ENCODE results near the gene WWTR1.

WWTR1 gene

DNA sequence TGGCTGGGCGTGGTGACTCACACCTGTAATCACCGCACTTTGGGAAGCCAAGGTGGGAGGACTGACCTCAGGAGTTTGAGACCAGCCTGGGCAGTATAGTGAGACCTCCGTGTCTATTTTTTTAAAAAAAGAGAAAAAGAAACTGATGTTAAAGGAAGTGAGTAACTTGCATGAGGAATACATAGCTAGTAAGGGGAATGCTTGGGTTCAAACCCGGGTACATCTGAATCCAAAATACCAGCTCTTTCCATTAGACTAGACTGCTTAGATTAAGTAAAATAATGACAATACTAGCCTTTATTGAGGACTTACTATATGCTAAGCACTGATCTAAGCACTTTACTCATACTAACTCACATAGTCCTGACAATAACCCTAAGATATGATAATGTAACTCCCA, 160.9 kb downstream of the WWTR1 start:
- no peak for DNase-seq (ENCODE audit: low read depth)

DNA sequence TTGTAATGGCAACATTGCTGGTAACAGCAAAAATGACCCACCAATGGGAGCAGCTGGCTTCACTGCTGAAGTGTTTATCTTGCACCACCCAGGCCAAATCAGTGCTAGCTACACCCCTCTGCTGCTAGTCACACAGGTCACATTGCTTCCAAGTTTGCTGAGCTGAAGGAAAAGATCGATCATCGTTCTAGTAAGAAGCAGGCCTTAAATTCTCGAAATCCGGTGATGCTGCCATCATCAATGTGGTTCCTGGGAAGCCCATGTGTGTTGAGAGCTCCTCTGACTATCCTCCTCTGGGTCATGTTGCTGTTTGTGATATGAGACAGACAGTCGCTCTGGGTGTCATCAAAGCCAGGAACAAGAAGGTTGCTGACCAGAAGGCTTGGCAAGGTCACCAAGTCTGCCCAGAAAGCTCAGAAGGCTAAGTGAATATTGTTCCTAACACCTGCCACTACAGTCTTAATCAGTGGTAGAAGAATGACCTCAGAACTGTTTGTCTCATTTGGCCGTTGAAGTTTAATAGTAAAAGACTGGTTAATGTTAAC, 162.2 kb downstream of the WWTR1 start:
- no peak for DNase-seq (ENCODE audit: low read depth)

- no peak for DNase-seq (ENCODE audit: low read depth)
Measured at GRCh38 chr3:149494759-149495580, 162.9 kb downstream of the WWTR1 start.

DNA sequence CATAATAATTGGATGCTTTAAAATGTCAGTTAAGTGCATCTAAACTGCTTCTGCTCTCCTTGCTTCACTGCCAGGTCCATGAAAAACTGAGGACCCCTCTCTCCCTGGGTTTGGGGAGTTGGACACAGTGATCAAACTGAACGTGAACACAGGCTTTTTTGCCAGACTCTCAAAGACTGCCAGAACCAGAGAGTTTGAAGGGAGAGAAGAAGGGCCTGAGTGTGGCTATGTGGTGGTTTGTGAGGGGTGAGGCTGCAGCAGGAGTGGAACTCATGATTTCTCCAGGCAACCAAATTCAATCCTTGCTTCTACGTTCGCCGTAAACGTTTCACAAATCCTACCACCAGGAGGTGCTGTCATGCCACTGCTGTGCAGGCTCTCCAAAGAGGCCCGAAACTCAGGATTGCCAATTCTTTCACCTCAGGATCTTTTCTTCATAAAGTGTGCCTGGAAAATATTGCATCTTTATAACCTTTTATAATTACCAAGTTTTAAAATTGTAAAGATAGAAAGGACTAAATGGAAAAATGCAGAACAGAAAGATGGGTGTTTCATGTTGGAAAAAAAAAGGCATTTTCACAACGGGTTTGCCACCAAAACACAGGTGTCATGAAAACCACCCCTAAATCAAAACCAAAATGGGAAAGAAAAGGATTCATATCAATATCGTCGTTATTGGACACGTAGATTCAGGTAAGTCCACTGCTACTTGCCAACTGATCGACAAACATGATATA, 163.6 kb downstream of the WWTR1 start:
- no peak for DNase-seq (ENCODE audit: low read depth)

- no peak for DNase-seq (ENCODE audit: low read depth)
Measured at GRCh38 chr3:149493315-149494021, 164.4 kb downstream of the WWTR1 start.

DNA sequence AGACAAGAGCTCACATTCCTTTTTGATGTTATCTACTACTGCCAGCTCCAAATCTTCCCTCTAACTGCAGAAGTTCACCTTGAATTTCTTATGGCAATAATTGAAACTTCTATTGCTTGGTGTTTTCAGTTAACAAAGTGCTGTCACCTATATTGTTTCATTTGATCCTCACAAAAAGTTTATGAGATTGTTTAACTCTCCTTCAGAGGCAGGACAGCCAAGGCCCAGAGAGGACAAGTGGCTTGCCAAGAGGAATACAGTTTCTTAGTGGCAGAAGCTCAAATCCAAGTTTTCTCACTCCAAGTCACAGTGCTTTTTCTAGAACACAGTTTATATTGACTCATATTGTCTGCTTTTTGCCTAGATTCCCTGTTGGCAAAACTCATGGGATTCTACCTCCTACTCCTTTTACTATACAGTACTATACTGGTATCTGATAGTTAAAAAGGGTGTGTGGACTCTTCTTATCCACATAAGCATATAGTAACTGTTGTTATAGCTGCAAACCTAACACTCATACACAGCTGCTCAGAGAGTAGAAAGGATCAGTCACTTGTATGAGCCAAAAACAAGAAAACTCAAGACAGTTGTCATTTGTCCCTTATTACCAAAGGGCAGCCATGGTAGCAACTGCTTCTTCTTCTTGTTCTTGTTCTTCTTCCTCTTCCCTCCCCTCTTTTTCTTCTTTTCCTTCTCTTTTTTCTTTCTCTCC, 167.4 kb downstream of the WWTR1 start:
- no peak for DNase-seq (ENCODE audit: low read depth)

DNA sequence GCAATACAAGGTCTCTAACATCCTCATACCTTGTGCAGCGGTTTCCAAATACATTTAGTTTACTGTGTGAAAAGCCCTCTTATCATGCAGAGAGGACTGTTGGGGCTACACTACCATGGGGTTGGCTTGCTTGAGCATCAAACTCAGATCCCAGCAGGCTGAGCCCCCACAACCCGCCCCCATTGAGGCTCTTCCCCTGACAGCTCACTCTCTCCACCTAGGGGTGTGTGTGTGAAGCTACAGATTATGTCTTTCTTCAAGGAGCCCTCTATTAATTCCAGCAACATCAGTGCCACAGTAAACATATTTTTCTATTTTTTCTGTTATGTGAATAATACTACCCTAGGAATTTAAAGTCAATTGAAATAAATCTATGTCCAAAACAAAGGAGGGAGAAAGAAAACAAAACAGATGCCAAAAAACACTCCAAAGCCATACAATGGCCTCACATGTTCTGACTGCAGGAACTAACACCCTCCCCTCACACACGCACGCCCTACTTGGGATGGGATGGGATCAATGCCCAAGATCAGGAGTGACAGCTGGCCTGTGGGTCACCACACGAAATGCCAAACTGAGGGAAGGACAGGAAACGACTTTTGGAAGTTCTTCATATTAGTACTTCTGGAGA, 168.7 kb downstream of the WWTR1 start:
- no peak for DNase-seq (ENCODE audit: low read depth)

GRCh38 chr3:149487598-149488197, 170.1 kb downstream of the WWTR1 start:
- no peak for DNase-seq (ENCODE audit: low read depth)

DNA sequence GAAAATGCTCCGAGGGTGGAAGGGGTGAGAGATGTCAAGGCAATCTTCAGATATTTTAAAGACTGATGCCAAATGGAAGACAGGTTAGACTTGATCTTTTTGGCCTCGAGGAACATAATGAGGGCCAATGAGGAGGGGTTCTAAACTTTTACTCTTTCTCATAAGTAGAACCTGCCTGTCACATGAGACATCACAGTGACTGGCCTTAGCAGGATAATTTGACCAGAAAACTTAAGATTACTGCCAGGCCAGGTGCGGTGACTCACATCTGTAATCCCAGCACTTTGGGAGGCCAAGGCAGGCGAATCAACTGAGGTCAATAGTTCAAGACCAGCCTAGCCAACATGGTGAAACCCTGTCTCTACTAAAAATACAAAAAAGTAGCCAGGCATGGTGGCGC, 171.1 kb downstream of the WWTR1 start:
- DNase-seq (ENCODE audit: low read depth) = no peak

- DNase-seq (ENCODE audit: low read depth) = no peak
Measured at GRCh38 chr3:149481491-149481890, 176.3 kb downstream of the WWTR1 start.

DNA sequence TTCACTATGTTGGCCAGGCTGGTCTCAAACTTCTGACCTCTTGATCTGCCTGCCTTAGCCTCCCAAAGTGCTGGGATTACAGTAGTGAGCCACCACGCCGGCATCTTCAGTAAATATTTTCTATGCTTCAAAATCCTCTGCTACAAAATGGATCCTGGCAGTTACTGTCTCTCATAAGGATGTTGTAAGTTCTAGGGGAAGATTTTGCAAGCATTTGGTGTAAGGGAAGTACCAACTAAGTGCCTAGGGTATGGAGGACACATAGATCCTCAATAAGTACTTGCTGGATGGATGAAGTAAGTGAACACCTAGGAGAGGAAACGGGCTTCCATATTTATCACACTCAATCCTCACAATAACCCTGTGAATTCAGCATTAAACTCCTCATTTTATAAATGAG, 176.8 kb downstream of the WWTR1 start:
- DNase-seq (ENCODE audit: low read depth) = no peak

- no peak for DNase-seq (ENCODE audit: low read depth)
Measured at GRCh38 chr3:149480326-149481017, 177.4 kb downstream of the WWTR1 start.

DNA sequence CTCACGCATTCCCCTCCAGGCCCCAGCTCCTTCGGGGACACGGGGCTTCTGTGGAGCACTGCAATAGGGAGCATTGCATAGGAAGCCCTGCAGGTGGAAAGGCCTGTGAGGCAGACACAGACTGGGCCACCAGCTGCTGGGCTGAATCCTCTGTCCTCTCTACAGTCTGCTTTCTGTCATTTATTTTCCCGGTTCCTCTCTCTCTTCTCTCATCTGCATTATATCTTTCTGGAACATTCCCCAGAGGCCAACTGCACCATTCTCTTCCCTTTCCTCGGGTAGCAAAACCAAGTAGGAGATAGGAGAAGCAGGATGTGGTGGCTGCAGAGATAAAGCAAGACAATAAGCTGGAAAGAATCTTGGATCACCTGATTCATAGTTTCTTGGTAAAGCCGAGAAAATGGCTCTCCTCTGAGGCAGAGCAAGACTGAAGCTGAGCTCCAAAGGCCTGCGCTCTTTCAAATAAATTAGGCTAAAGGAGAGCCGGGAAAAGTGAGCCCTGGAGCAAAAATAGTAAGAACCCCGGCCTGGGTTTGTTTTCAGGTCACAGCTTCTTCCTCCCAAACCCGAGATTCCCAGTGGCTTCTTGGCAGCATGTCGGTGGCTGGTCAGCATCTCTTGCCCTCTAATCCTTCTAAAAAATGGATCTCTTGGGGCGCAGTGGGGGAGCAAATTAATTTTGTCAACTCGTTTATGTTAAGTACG, 178.1 kb downstream of the WWTR1 start:
- DNase-seq (ENCODE audit: low read depth) = no peak

GRCh38 chr3:149476225-149476624, 181.6 kb downstream of the WWTR1 start:
- no peak for DNase-seq (ENCODE audit: low read depth)

GRCh38 chr3:149475451-149476060, 182.3 kb downstream of the WWTR1 start:
- DNase-seq (ENCODE audit: low read depth) = no peak

- no peak for DNase-seq (ENCODE audit: low read depth)
Measured at GRCh38 chr3:149474250-149474817, 183.5 kb downstream of the WWTR1 start, which contains the start of gene TM4SF4. Gene TM4SF4 (plus strand): TSS chr3:149474697. CDS start chr3:149474878, 181 bp downstream.

DNA sequence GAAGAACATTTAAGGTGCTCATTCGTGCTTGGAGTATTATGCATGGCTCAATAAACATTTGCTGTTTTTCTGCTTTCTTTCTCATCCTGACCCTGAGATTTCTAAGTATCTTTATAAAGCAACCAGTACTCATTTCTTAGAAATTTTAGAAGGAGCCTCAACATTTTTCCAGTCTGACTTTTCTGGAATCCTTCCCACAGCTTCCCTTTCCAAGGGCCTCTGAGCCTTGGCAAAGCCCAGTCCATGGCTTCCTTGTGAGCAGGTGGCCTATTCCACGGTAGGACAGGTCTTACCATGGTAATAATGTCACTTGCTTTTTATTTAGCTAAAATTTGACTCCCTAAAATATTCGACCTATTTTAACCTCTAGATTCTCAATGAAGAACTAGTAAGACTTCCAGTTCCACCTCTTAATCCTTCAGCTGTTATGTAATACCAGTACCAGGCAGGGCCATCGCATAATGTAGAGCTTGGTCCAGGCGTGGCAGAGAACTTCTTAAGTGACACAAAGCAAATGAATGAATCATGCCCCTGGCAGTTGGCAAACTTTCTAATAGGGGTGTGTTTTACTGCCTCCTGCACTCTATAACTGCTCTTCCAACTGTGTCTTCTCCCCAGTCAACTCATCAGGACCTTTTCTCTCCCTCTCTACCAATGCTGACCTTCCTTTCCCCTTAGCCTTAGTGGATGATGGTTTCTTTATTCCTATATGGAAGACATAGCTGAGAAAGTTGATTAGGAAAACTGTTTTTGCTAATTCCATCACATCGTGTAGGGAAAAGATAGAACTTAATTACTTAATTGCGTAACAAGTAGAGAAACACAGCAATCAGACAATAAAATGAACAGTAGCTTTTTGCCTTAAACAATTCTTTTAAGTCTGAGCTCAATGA, 184.2 kb downstream of the WWTR1 start:
- DNase-seq (ENCODE audit: low read depth) = no peak

Data from activated T-cell treated with anti-CD3 and anti-CD28 coated beads for 24 hours (primary cell).